Gastrocnemius medialis (tissue), 4 donors: ENCODE results near the gene LRRK1. TPM values are rescaled to one million over a fixed set of nuclear protein-coding genes. Genes with fewer than 3 reads are reported as not detected.

Experiments
- ATAC-seq, 2 donors: fragments of 150-250 bp; one replicate each; pipeline ENCODE4 v1.9.1; 2016
- DNase-seq, 2 donors: peaks; one replicate each; pipeline ENCODE4 v3.0.0-alpha.2; 2019
- H3K27ac ChIP-seq, 4 donors: fragments of 200-600 bp; sonication (generic); 1 replicate in 1 of 4; 2 replicates in 3 of 4; pipeline ENCODE4 v1.5.1; 2016 to 2018; ENCODE audit warnings: mild to moderate bottlenecking in 2 of 4, moderate library complexity in 1 of 4
- H3K27me3 ChIP-seq, 3 donors: fragments of 200-600 bp; sonication (generic) in 2 of 3; 1 replicate in 1 of 3; 2 replicates in 2 of 3; pipeline versions ENCODE4 v1.5.1 to v1.6.0; 2016 to 2019; ENCODE audit warnings: mild to moderate bottlenecking in 1 of 3, moderate library complexity in 1 of 3
- H3K36me3 ChIP-seq, 2 donors: fragments of 200-600 bp; sonication (generic) in 1 of 2; one replicate each; pipeline ENCODE4 v1.5.1; 2017 to 2018
- H3K4me1 ChIP-seq, 2 donors: fragments of 200-600 bp; sonication (generic) in 1 of 2; one replicate each; pipeline ENCODE4 v1.5.1; 2016 to 2017; ENCODE audit warnings: mild to moderate bottlenecking in 2 of 2
- H3K4me3 ChIP-seq, 4 donors: fragments of 200-600 bp; sonication (generic) in 3 of 4; 1 replicate in 1 of 4; 2 replicates in 3 of 4; pipeline ENCODE4 v1.5.1; 2016 to 2019; ENCODE audit warnings: mild to moderate bottlenecking in 2 of 4
- H3K9me3 ChIP-seq, 3 donors: fragments of 200-600 bp; sonication (generic) in 2 of 3; 1 replicate in 1 of 3; 2 replicates in 2 of 3; pipeline ENCODE4 v1.5.1; 2016 to 2019
- CTCF ChIP-seq, 5 experiments: fragments of 450-650 bp in 3 of 5; fragments of 200-600 bp in 2 of 5; sonication (generic) in 2 of 5; IDR thresholded peaks in 4 of 5; conservative IDR thresholded peaks in 1 of 5; 1 replicate in 4 of 5; 2 replicates in 1 of 5; pipeline ENCODE4 v1.5.1; 2016 to 2019; ENCODE audit warnings: antibody characterized with exemption in 5 of 5, mild to moderate bottlenecking in 3 of 5, moderate library complexity in 3 of 5
- POLR2A ChIP-seq, 2 donors: fragments of 450-650 bp; IDR thresholded peaks; one replicate each; pipeline ENCODE4 v1.6.1; 2017; ENCODE audit warnings: antibody characterized with exemption in 2 of 2, mild to moderate bottlenecking in 2 of 2, moderate library complexity in 2 of 2
- in situ Hi-C, 4 donors: fragments of 200-750 bp; cut with MboI; loops; one replicate each; pipeline versions ENCODE4 v1.15.0 to v1.8.0; 2017; ENCODE audit warnings: low sequenced_read_pairs in 4 of 4
- intact Hi-C: fragments of 100-400 bp; cut with DNase I; formaldehyde crosslinking; loops from one replicate; pipeline ENCODE4 v1.15.1; 2023; ENCODE audit warnings: low total_unique reads
- total RNA-seq, 4 donors: library from RNA; depleted of rRNA; stranded (reverse); fragments of >200 nt; gene quantifications; one replicate each; pipeline versions ENCODE4 v1.1.0 to v1.2.3, GENCODE V29; 2016

LRRK1 gene
- total RNA-seq, 4 donors from 2014 or later: 0.87 to 5.6 (median 1.7) TPM

- no peak overlapping the region for H3K4me3 ChIP-seq
- intact Hi-C loops (no loop called here), in situ Hi-C loops (no loop called here)
- H3K4me1 ChIP-seq: no peaks in the 10 kb centered on the region
- no peaks in the 10 kb centered on the region for H3K27me3 ChIP-seq
- TF ChIP-seq POLR2A (IDR thresholded peaks at IDR 0.05) (no peak), CTCF (IDR thresholded peaks at IDR 0.05 in 4 of 5, conservative IDR thresholded peaks at IDR 0.05 in 1 of 5) (no peak)
- no peak for DNase-seq
- no peaks in the 10 kb centered on the region for H3K9me3 ChIP-seq
- no peaks in the 10 kb centered on the region for H3K36me3 ChIP-seq
- H3K27ac ChIP-seq: no peak overlapping the region
- no peak for ATAC-seq
Observed at GRCh38 chr15:101100118-101100517, 181.0 kb downstream of the LRRK1 start.

GRCh38 chr15:101100593-101101442 lies 181.7 kb downstream of the LRRK1 start:
- Histone ChIP-seq H3K4me3 (no peak overlapping the region), H3K4me1 (no peaks in the 10 kb centered on the region), H3K27ac (no peak overlapping the region), H3K36me3 (no peaks in the 10 kb centered on the region), H3K27me3 (no peaks in the 10 kb centered on the region), H3K9me3 (no peaks in the 10 kb centered on the region)
- intact Hi-C loops (no loop called here), in situ Hi-C loops (no loop called here)
- no peak for ATAC-seq
- TF ChIP-seq CTCF (IDR thresholded peaks at IDR 0.05 in 4 of 5, conservative IDR thresholded peaks at IDR 0.05 in 1 of 5) (no peak), POLR2A (IDR thresholded peaks at IDR 0.05) (no peak)
- no peak for DNase-seq

- Histone ChIP-seq H3K27me3 (no peaks in the 10 kb centered on the region), H3K36me3 (no peaks in the 10 kb centered on the region), H3K27ac (no peak overlapping the region), H3K4me3 (no peak overlapping the region), H3K4me1 (no peaks in the 10 kb centered on the region), H3K9me3 (no peaks in the 10 kb centered on the region)
- in situ Hi-C loops: no loop called here
- no peak for ATAC-seq
- intact Hi-C loops: no loop called here
- DNase-seq: no peak
- TF ChIP-seq POLR2A (IDR thresholded peaks at IDR 0.05) (no peak), CTCF (IDR thresholded peaks at IDR 0.05 in 4 of 5, conservative IDR thresholded peaks at IDR 0.05 in 1 of 5) (no peak)
Observed at GRCh38 chr15:101101676-101102075, 182.5 kb downstream of the LRRK1 start.

- Histone ChIP-seq H3K4me3 (no peak overlapping the region), H3K36me3 (no peaks in the 10 kb centered on the region), H3K9me3 (no peaks in the 10 kb centered on the region), H3K4me1 (no peaks in the 10 kb centered on the region), H3K27ac (no peak overlapping the region), H3K27me3 (no peaks in the 10 kb centered on the region)
- intact Hi-C loops (no loop called here), in situ Hi-C loops (no loop called here)
- no peak for DNase-seq
- TF ChIP-seq POLR2A (IDR thresholded peaks at IDR 0.05) (no peak), CTCF (IDR thresholded peaks at IDR 0.05 in 4 of 5, conservative IDR thresholded peaks at IDR 0.05 in 1 of 5) (no peak)
- ATAC-seq: no peak
Observed at GRCh38 chr15:101102746-101103145, 183.6 kb downstream of the LRRK1 start.
